Small intestine (tissue), 7 donors: Measurements from ENCODE around the gene SH3GL1. TPM values are rescaled to one million over a fixed set of nuclear protein-coding genes. Genes with fewer than 3 reads are reported as not detected.

Source experiments
- DNase-seq, 2 donors: peaks; one replicate each; pipeline versions ENCODE4 v3.0.0 to v3.0.0-alpha.2; 2013
- FAIRE-seq: peaks from 2 replicates; lab custom pipeline; 2012; peaks lifted over from hg19 to GRCh38; lab: Jason Lieb, UNC
- H3K27ac ChIP-seq, 3 donors: one replicate each; pipeline ENCODE4 v1.5.1; 2013; ENCODE audit warnings: low read length in 2 of 3, mild to moderate bottlenecking in 2 of 3, control low read depth in 1 of 3, inconsistent platforms in 1 of 3, low read depth in 1 of 3, moderate library complexity in 1 of 3
- H3K27me3 ChIP-seq, 3 donors: one replicate each; pipeline ENCODE4 v1.6.1; 2013; ENCODE audit warnings: low read length in 3 of 3, inconsistent platforms in 1 of 3; ENCODE audit not compliant: control insufficient read depth in 3 of 3, insufficient read depth in 3 of 3
- H3K36me3 ChIP-seq, 3 donors: one replicate each; pipeline ENCODE4 v1.6.1; 2013; ENCODE audit warnings: low read length in 3 of 3, inconsistent platforms in 1 of 3, low read depth in 1 of 3, mild to moderate bottlenecking in 1 of 3, moderate library complexity in 1 of 3; ENCODE audit not compliant: control insufficient read depth in 3 of 3, insufficient read depth in 2 of 3
- H3K4me1 ChIP-seq, 3 donors: one replicate each; pipeline ENCODE4 v1.6.1; 2013; ENCODE audit warnings: low read length in 2 of 3, inconsistent platforms in 1 of 3, low read depth in 1 of 3, mild to moderate bottlenecking in 1 of 3, moderate library complexity in 1 of 3; ENCODE audit not compliant: control insufficient read depth in 3 of 3, insufficient read depth in 2 of 3
- H3K4me3 ChIP-seq, 3 donors: one replicate each; pipeline ENCODE4 v1.5.1; 2013; ENCODE audit warnings: low read length in 3 of 3, control low read depth in 1 of 3, inconsistent platforms in 1 of 3, low read depth in 1 of 3, mild to moderate bottlenecking in 1 of 3, moderate library complexity in 1 of 3
- H3K9me3 ChIP-seq, 2 donors: one replicate each; pipeline ENCODE4 v1.6.1; 2013; ENCODE audit warnings: low read depth in 1 of 2, low read length in 1 of 2; ENCODE audit not compliant: control insufficient read depth in 2 of 2, insufficient read depth in 1 of 2
- WGBS, 3 donors: extraction: QIAGEN DNeasy Blood & Tissue Kit; methylation state at CpG; one replicate each; pipeline ENCODE4 v1.1.7; 2013; 5-methylcytosine and 5-hydroxymethylcytosine counted together
- polyA plus RNA-seq, 4 donors: library from polyadenylated mRNA; stranded (reverse) in 3 of 4; unstranded in 1 of 4; fragments of 200-250 nt in 3 of 4; fragments of 120-200 nt in 1 of 4; gene quantifications; one replicate each; pipeline versions ENCODE4 v1.2.1 to v1.2.3, GENCODE V29; 2013
- donor health status: healthy with polysubstance abuse.
- donor health status: control.
- donor health status: control.
- donor health status: Bipolar disorder and iron deficiency.
- donor health status: healthy.

SH3GL1 gene
- polyA plus RNA-seq, 4 donors: 64.9 to 132 (median 104) TPM

DNA sequence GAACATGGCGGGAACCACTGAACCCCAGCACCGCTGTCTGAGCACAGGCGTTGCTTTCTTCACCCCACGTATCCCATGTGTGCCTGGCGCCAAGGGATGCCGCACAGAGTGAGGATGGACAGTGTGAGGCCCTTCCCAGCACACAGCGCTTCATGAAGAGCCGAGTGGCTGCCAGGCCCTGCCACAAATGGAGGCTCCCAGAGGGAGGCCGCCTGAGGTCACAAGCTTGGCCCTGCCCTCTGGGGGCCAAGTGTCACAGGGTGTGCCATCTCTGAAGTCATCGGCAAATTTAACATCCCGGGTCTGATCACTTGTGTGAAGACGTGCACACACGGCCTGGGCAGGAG is 32.6 kb downstream of the SH3GL1 start:
- no peak for FAIRE-seq

DNA sequence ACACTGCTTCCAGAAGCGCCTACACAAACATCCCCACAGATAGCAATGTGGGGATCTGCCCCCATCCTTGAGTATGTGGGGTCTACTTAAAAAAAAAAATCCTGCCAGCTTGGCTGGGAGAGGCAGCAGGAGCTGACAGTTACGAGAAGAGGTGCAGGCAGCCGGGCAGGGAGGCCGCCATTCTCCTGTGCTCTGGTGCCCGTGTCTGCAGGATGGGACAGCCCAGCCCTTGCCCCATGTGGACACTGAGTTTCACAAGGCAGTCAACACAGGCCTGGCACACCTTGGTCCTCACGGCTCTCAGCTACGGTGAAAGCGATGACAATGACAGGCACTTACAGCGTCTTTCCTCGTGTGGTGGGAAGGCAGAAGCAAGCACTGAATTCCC is 33.0 kb downstream of the SH3GL1 start:
- Histone ChIP-seq H3K9me3 (no peaks in the 10 kb centered on the region), H3K27ac (no peak overlapping the region), H3K36me3 (peaks cover 13 to 90% (median 14%) of the 10 kb centered on the region in 3 donors), H3K4me3 (no peak overlapping the region), H3K4me1 (peaks cover 4 to 46% (median 5%) of the 10 kb centered on the region in 3 donors), H3K27me3 (no peaks in the 10 kb centered on the region)
- no peak for FAIRE-seq
- DNase-seq: no peak
- 90 to 95% (median 92%) methylated on average over 10 of the region's 10 CpGs for WGBS, 3 donors

More for the DNA sequence above, 32.6 kb downstream of the SH3GL1 start:
- Histone ChIP-seq H3K9me3 (no peaks in the 10 kb centered on the region), H3K4me3 (no peak overlapping the region), H3K27me3 (no peaks in the 10 kb centered on the region), H3K27ac (peak overlapping the region in 1 of 3 donors; percentile 7), H3K4me1 (peaks cover 4 to 50% (median 5%) of the 10 kb centered on the region in 3 donors), H3K36me3 (peaks cover 10 to 90% (median 11%) of the 10 kb centered on the region in 3 donors)
- DNase-seq: no peak
- WGBS, 3 donors: 86 to 95% (median 92%) methylated on average over 13 of the region's 13 CpGs

DNA sequence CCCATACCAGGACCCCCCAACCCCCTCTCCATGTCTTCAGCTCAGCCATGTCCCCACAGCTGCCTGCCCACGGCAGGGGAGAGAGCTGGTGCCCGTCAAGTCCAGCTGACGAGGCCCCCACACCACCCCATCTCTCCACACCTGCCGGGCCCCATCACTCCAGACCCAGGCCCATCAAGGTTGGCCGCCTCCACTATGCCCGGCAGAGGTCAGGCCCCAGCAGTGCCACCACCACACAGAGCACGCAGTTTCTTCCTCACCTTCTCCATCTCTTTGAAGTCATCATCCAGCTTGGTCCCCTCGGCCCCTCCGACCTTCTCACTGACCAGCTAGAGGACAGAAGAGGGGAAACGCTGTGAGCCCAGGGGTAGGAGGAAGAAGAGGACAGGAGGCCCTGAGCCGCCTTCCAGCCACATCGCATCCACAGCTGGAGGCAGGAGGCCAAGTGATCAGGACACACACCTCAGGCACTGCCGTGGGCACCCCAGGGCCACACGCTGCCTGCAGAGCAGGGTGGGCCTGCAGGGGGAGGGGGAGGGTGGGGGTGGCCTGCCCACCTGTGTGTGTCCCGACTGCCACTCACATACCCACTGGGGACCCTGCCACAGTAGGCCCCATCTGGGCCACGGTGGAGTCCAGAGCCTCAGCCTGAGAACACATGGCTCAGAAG is 33.5 kb downstream of the SH3GL1 start:
- Histone ChIP-seq H3K27ac (no peak overlapping the region), H3K4me1 (peaks cover 4 to 40% (median 5%) of the 10 kb centered on the region in 3 donors), H3K4me3 (no peak overlapping the region), H3K36me3 (peaks cover 17 to 90% (median 19%) of the 10 kb centered on the region in 3 donors), H3K27me3 (no peaks in the 10 kb centered on the region), H3K9me3 (no peaks in the 10 kb centered on the region)
- whole genome bisulfite sequencing, 3 donors: 90 to 91% (median 91%) methylated on average over 14 to 16 of the region's 16 CpGs
- DNase-seq (no peak), FAIRE-seq (no peak)

DNA sequence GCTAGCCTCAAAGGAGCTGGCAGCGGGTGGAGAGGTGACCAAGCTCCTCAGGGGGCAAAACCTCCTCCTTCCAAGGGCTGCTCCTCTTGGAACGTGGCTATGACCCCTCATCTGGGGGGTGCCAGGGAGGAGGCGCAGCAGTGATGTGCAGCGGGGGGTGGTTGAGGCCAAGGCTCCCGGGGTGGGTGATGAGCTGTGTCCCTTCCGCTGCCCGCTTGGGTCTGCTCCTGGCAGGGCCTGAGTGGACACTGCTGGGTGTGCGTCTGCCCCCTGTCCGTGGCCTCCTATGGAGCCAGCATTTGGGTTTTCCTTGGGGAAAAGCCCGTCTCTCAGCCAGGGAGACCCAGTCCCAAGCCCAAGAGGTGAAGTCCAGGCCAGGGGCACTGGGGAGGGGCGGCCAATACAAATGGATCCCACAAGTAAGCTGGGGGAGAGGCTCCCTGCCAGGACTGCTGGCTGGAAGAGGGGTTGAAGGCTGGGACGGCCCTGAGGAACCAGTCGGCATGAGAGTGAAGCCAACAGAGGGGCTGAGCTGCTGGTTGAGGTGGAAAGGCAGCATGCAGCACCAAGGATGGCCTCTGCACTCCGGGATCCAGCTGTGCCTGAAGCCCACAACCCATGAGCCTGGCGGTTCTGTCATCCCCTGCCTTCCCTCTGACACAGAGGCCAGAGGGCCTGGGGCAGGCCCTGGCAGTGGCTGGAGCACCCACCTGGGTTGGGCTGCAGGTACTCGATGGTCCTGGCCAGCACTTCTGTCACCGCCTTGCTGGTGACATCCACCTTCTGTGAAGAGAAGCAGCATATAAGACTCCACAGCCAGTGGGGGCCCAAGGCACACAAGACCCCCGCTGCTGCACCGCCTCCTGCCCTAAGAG is 34.3 kb downstream of the SH3GL1 start:
- DNase-seq (no peak), FAIRE-seq (no peak)
- H3K27ac ChIP-seq: no peak overlapping the region
- no peaks in the 10 kb centered on the region for H3K27me3 ChIP-seq
- no peaks in the 10 kb centered on the region for H3K9me3 ChIP-seq
- H3K36me3 ChIP-seq: peaks cover 20 to 90% (median 20%) of the 10 kb centered on the region in 3 donors
- H3K4me3 ChIP-seq: no peak overlapping the region
- H3K4me1 ChIP-seq: peaks cover 4 to 37% (median 5%) of the 10 kb centered on the region in 3 donors
- 94 to 96% (median 94%) methylated on average over 19 of the region's 19 CpGs for WGBS, 3 donors

- H3K27ac ChIP-seq: no peak overlapping the region
- FAIRE-seq (no peak), DNase-seq (peak in 1 of 2 donors; percentile 33)
- no peaks in the 10 kb centered on the region for H3K9me3 ChIP-seq
- H3K4me3 ChIP-seq: no peak overlapping the region
- H3K4me1 ChIP-seq: peaks cover 1 to 37% (median 3%) of the 10 kb centered on the region in 3 donors
- 77 to 88% (median 85%) methylated on average over 16 of the region's 16 CpGs for WGBS, 3 donors
- H3K36me3 ChIP-seq: peaks cover 20 to 90% (median 22%) of the 10 kb centered on the region in 3 donors
- H3K27me3 ChIP-seq: no peaks in the 10 kb centered on the region
These were observed 35.0 kb downstream of the SH3GL1 start for GRCh38 chr19:4365341-4365740.

GRCh38 chr19:4363571-4364304 is 36.6 kb downstream of the SH3GL1 start:
- no peak overlapping the region for H3K4me3 ChIP-seq
- WGBS, 3 donors: 88 to 91% (median 89%) methylated on average over 26 of the region's 26 CpGs
- FAIRE-seq (no peak), DNase-seq (no peak)
- peaks cover 22 to 99% (median 24%) of the 10 kb centered on the region in 3 donors for H3K36me3 ChIP-seq
- H3K27ac ChIP-seq: no peak overlapping the region
- H3K4me1 ChIP-seq: peaks cover 0 to 22% (median 0%) of the 10 kb centered on the region in 3 donors
- no peaks in the 10 kb centered on the region for H3K9me3 ChIP-seq
- no peaks in the 10 kb centered on the region for H3K27me3 ChIP-seq

DNA sequence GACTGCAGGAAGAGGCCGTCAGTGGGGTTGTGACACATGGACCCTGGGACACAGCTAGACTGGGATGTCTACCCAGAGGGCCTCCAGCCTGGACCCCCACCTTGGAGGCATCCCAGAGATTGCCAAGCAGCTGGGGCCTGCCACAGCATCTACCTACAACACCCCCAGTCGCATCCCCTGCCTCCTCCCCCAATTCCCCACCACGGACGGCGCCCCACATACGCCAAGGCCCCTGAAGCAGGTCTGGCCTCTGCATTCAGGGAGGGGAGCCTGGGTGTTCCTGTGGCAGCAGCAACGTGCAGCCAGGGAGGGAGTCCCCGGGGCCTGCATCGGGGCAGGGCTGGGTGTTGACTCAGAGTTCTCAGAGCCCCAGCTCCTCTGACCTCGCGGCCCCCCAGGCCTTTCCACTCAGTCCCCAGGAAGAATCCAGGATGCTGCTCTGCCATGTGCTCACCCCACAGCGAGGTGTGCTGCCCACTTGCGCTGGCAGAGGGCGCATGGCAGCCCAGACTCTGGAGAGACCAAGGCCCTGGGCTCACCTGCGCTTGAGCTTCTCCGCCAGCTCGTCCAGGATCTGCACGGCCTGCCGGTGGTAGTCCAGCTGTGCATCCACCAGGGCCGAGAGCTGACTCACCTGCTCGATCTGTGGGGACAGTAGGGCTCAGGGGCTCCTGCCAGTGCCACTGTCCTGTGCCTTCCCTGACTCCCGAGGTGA is 37.4 kb downstream of the SH3GL1 start:
- no peak overlapping the region for H3K27ac ChIP-seq
- FAIRE-seq (no peak), DNase-seq (peak in 1 of 2 donors; percentile 25)
- WGBS, 3 donors: 79 to 80% (median 80%) methylated on average over 22 of the region's 22 CpGs
- H3K4me1 ChIP-seq: peaks cover 0 to 15% (median 0%) of the 10 kb centered on the region in 3 donors
- peaks cover 22 to 100% (median 24%) of the 10 kb centered on the region in 3 donors for H3K36me3 ChIP-seq
- H3K27me3 ChIP-seq: no peaks in the 10 kb centered on the region
- no peak overlapping the region for H3K4me3 ChIP-seq
- no peaks in the 10 kb centered on the region for H3K9me3 ChIP-seq
